ENCODE measurements around the gene GNAI2. TPM values are rescaled to one million over a fixed set of nuclear protein-coding genes. Genes with fewer than 3 reads are reported as not detected.

Gene GNAI2
- total RNA-seq, 1 donor from 2014 or later = 176 TPM

GRCh38 chr3:50297384-50297775 is 61.4 kb downstream of the GNAI2 start:
- no peak for DNase-seq (ENCODE audit: low read depth, low spot score)
- H3K4me3 Mint-ChIP-seq = peak overlapping the region; percentile 98
- peaks cover 6% of the 10 kb centered on the region for H3K27me3 Mint-ChIP-seq (ENCODE audit: low read depth)
- H3K4me1 Mint-ChIP-seq = peaks cover 29% of the 10 kb centered on the region
- H3K36me3 Mint-ChIP-seq (ENCODE audit: low read depth) = no peaks in the 10 kb centered on the region
- H3K9me3 Mint-ChIP-seq = no peaks in the 10 kb centered on the region
- TF ChIP-seq CTCF (conservative IDR thresholded peaks at IDR 0.05) = no peak
- H3K27ac Mint-ChIP-seq (ENCODE audit: unreplicated experiment) = no peak overlapping the region

DNA sequence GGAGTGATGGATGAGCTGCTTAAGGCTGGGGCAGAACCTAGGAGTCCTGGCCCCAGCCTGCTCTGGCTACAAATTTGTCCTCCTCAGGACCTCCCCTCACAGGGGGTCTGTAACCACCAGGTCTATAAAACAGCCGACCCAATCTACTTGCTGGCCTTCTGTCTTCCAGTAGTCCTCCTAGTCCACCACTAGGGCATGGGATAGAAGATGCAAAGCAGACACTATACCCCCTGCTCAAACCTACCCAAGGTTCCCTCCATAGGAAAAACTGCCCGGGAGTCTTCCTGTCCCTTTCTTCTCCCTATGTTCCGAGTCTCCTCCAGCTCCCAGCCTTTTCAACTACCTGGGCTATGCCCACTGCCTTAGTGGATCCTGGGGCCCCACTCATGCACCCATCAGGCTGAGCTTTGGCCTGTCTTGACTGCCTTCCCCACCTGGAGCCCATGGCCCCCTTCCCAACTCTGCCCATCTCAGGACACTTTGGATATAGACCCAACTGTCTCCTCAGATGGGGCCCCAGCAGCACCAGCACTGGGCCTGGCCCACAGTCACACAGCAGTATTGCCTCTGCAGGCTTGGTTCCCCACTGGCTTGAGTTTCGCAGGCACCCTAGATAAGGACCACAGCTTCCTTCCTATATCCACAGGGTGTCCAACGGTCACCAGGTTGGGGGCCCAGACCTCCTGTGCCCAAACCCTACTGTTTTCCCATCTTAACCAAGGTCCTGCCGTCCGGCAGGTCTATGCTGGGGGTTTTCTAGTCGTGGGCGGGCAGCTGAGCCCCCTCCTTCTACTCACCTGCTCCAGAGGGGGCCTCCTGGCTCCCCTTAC is 62.1 kb downstream of the GNAI2 start:
- H3K27me3 Mint-ChIP-seq (ENCODE audit: low read depth) = peaks cover 6% of the 10 kb centered on the region
- no peaks in the 10 kb centered on the region for H3K9me3 Mint-ChIP-seq
- peak overlapping the region; percentile 98 for H3K4me3 Mint-ChIP-seq
- H3K27ac Mint-ChIP-seq (ENCODE audit: unreplicated experiment) = peak overlapping the region; percentile 57
- peaks cover 23% of the 10 kb centered on the region for H3K4me1 Mint-ChIP-seq
- peak; percentile 37 for TF ChIP-seq CTCF (conservative IDR thresholded peaks at IDR 0.05)
- no peak for DNase-seq (ENCODE audit: low read depth, low spot score)
- H3K36me3 Mint-ChIP-seq (ENCODE audit: low read depth) = no peaks in the 10 kb centered on the region

GRCh38 chr3:50298836-50299637 is 63.0 kb downstream of the GNAI2 start, which contains the start of the genes HYAL3 and NAA80:
HYAL3 (minus strand) TSS chr3:50299405; CDS start chr3:50295602, 3,803 bp downstream.
NAA80 (minus strand) TSS chr3:50299405; CDS start chr3:50297463, 1,942 bp downstream.
- peak within 1 kb of the TSS; percentile 99 for H3K27ac Mint-ChIP-seq (ENCODE audit: unreplicated experiment)
- H3K36me3 Mint-ChIP-seq (ENCODE audit: low read depth) = no peaks in the 10 kb centered on the region
- TF ChIP-seq CTCF (conservative IDR thresholded peaks at IDR 0.05) = peak; percentile 55
- H3K9me3 Mint-ChIP-seq = no peaks in the 10 kb centered on the region
- peaks cover 6% of the 10 kb centered on the region for H3K27me3 Mint-ChIP-seq (ENCODE audit: low read depth)
- peaks cover 23% of the 10 kb centered on the region for H3K4me1 Mint-ChIP-seq
- DNase-seq (ENCODE audit: low read depth, low spot score) = peak; percentile 97
- H3K4me3 Mint-ChIP-seq = peak within 1 kb of the TSS; percentile 98

DNA sequence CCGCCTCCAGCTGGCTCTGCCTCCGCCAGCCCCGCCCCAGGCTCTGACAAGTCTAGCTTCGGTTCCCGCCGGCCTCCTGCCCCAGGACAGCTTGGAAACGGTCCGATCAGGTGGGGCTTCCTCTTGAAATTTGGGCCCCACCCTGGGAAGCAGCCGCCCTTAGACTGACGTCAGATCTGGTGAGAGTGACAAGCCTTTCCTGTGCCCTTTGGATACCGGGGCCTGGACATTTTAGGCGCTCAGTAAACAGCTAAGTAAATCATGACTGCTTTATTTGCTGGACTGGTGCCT is 63.6 kb downstream of the GNAI2 start:
- Mint-ChIP-seq H3K4me1 (peaks cover 26% of the 10 kb centered on the region), H3K4me3 (peak overlapping the region; percentile 98), H3K27me3 (ENCODE audit: low read depth) (peaks cover 6% of the 10 kb centered on the region), H3K36me3 (ENCODE audit: low read depth) (no peaks in the 10 kb centered on the region), H3K9me3 (no peaks in the 10 kb centered on the region), H3K27ac (ENCODE audit: unreplicated experiment) (peak overlapping the region; percentile 96)
- no peak for DNase-seq (ENCODE audit: low read depth, low spot score)
- no peak for TF ChIP-seq CTCF (conservative IDR thresholded peaks at IDR 0.05)

GRCh38 chr3:50299929-50300680 is 64.1 kb downstream of the GNAI2 start:
- TF ChIP-seq CTCF (conservative IDR thresholded peaks at IDR 0.05) = no peak
- DNase-seq (ENCODE audit: low read depth, low spot score) = no peak
- no peaks in the 10 kb centered on the region for H3K36me3 Mint-ChIP-seq (ENCODE audit: low read depth)
- H3K4me1 Mint-ChIP-seq = peaks cover 29% of the 10 kb centered on the region
- H3K27me3 Mint-ChIP-seq (ENCODE audit: low read depth) = peaks cover 6% of the 10 kb centered on the region
- H3K27ac Mint-ChIP-seq (ENCODE audit: unreplicated experiment) = peak overlapping the region; percentile 96
- H3K4me3 Mint-ChIP-seq = peak overlapping the region; percentile 98
- H3K9me3 Mint-ChIP-seq = no peaks in the 10 kb centered on the region

Measured in neural crest cell (in vitro differentiated cells).